Stimulated activated CD4-positive, alpha-beta T cell treated with anti-CD3 and anti-CD28 coated beads, Interleukin-2, amount 100 ng/mL, for 4 hours (primary cell): ENCODE results near the gene TRIM17.
A peak's percentile ranks its signal among the peaks of the same experiment; 100 is the strongest.

Experiments used
- DNase-seq: peaks from one replicate; pipeline ENCODE4 v3.0.0-alpha.2; 2020; ENCODE audit warnings: low read depth

TRIM17 gene

DNA sequence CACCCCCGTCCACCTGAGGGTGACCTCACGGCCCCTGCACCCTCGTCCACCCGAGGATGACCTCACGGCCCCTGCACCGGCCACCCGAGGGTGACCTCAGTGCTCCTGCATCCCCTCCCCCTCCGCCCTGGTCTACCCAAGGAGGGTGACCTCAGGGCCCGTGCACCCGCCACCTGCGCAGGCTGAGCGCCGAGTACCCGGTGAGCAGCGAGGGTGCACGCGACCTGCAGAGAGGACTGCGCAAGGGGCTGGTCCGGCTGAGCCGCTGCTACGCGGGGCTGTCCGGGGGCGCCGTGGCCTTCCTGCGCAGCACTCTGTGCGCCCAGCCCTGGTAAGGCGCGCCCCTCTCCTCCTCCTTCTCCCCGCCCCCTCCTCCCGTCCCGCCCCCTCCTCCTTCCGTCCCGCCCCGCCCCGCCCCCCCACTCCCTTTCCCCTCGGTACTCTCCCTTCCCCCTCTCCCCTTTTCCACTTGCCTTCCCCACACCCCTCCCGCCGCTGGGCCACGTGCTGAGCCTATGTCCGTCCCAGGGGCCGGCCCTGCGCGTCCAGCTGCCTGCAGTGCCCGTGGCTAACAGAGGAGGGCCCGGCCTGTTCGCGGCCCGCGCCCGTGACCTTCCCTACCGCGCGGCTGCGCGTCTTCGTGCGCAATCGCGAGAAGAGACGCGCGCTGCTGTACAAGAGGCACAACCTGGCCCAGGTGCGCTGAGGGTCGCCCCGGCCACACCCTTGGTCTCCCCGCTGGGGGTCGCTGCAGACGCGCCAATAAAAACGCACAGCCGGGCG is 38.4 kb downstream of the TRIM17 start:
- peak; percentile 16 for DNase-seq

DNA sequence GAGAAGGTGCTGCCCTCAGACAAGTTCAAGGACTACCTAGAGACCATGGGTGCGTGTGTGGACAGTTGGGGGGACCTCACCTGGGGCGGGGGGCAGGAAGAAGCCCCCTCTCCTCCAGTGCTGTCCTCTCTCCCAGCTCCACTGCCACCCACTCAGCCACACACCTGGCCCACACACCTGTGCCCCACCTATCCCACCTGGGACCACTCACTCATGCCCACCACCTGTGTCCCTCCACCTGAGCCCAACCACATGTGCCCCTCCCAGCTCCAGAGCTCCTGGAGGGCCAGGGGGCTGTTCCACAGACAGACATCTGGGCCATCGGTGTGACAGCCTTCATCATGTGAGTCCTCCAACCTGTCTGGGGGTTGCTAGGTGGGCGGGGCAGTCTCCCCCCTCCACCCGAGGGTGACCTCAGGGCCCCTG is 39.0 kb downstream of the TRIM17 start:
- no peak for DNase-seq

DNA sequence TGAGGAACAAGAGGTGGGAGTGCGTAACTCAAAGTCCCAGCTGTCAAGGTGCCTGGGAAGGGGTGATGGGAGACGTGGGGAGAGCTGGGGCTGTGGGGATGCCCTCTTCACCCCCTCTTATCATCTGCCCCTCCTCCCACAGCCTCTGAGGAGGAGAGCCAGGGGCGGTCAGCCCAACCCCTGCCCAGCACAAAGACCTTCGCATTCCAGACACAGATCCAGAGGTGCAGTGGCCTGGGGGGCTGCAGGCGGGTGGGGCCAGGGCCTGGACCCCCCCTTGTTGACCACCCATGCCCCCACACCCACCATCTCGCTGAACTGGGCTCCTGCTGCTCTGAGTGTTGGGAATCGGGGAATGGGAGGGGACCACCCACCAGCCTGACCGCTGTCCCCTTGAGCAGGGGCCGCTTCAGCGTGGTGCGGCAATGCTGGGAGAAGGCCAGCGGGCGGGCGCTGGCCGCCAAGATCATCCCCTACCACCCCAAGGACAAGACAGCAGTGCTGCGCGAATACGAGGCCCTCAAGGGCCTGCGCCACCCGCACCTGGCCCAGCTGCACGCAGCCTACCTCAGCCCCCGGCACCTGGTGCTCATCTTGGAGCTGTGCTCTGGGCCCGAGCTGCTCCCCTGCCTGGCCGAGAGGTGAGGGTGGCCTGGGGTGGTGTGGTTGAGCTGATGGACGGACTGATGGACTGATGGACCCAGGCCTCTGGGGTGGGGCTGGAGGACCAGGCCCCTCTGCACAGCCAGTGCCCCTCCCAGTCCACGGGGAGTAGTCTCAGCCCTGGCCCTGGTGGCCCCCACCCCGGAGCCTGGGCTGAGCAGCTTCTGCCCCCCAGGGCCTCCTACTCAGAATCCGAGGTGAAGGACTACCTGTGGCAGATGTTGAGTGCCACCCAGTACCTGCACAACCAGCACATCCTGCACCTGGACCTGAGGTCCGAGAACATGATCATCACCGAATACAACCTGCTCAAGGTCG is 39.7 kb downstream of the TRIM17 start:
- no peak for DNase-seq

DNA sequence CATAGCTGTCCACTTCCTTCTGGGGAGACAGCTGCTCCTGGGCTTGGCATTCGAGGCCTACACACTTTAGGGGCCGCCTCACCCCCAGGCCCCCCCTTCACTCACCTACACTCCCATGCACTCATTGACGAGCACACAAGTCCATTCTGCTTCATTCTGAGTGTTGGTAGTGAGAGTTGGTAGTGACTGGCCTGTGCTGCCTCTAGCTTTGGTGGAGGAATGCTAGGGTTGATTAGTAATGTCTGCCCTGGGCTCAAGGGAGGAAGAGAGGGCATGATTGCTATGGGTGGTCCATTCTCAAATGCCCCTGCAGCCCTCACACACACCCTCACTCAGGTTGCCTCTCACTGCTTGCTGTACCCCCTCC is 40.4 kb downstream of the TRIM17 start:
- no peak for DNase-seq

DNA sequence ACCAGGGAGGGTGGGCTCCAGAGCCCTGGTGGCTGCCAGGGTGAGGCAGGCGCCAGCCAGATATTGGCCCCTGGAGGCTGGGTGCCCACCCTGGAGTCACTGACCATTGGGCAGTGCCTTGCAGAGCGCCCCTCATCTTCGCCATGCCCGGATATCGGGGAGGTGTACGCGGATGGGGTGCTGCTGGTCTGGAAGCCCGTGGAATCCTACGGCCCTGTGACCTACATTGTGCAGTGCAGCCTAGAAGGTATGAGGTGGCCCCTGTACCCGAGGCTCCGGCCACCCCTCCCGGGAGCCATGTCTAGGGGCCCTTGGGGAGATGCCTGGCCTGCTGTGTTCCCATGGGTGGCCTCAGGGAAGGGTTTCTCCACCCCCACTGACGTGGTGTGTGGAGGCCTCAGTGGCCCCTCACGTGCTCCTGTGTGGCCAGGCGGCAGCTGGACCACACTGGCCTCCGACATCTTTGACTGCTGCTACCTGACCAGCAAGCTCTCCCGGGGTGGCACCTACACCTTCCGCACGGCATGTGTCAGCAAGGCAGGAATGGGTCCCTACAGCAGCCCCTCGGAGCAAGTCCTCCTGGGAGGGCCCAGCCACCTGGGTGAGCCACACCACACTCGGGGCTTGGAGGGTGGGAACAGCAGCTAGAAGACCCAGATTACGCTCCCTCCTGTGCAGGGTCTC is 40.9 kb downstream of the TRIM17 start:
- no peak for DNase-seq

DNA sequence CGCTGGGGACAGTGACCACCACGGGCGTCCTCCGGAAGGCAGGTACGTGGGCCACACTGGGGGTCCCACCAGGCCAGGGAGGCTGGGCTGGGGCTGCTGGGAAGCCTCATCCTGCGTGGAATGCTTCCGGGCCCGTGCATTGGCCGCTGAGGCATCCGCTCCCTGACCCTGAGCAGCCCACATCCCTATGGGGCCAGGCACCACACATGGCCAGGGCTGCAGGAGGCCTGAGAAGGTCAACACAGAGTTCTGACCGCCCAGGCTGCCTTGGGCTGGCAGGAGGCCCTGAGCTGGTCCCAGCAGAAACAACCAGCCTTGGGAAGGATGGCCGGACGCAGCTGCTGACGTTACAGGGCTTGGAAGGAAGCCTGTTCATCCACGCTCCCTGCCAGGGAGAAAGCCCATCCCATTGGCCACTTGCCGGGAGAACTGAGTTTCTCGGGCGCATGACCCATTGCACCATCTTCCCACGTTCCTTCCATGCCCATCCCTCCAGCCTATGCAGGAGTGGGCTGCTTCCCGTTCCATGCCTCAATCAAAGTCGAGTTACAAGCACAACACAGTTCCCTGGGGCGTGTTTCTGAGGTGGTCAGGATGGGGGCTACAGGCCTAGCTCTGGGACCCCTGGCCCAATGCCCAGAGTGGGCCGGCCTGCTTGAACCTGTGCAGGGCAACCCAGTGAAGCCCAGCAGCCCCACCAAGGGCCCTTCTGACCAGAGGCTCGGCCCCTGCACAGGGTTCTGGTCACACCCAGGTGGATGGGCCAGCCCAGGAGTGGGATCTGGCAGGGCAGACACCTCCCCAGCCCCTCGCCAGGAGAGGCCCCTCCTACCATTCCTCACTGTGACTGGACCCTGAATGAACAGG is 41.7 kb downstream of the TRIM17 start:
- DNase-seq: no peak

DNA sequence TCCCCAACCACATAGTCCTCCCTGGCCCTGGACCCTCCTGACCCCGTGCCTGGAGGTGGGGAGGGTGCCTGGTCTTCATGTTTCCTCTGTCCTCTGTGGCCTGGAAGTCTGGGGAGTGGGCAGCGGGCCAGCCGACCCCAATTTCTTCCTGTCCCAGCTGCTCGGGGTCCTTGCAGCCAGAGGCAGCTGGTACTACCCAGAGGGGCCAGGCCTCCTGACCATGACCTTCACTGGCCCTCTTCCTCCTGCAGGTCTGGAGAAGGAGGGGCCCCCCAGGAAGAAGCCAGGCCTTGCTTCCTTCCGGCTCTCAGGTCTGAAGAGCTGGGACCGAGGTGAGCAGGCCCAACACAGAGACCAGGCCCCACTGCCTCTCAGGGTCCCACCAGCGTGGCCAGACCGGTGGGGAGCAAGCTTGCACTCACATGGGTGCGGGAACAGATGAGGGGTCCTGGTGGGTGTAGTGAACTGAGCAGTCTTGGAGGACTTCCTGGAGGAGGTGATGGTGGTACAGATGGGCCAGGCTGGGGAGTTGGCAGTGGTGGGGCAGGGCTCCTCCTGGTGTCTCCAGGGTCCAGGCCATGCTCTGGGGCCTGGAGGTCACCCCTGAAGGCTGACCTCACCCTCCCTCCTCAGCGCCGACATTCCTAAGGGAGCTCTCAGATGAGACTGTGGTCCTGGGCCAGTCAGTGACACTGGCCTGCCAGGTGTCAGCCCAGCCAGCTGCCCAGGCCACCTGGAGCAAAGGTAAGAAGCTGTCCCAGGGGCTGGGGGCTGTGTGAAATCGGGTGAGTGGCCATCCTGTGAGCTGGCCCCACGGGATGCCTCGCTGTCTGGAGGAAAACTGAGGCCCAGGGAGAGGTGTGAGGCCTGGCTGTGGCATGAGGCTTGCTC is 42.7 kb downstream of the TRIM17 start:
- no peak for DNase-seq

DNA sequence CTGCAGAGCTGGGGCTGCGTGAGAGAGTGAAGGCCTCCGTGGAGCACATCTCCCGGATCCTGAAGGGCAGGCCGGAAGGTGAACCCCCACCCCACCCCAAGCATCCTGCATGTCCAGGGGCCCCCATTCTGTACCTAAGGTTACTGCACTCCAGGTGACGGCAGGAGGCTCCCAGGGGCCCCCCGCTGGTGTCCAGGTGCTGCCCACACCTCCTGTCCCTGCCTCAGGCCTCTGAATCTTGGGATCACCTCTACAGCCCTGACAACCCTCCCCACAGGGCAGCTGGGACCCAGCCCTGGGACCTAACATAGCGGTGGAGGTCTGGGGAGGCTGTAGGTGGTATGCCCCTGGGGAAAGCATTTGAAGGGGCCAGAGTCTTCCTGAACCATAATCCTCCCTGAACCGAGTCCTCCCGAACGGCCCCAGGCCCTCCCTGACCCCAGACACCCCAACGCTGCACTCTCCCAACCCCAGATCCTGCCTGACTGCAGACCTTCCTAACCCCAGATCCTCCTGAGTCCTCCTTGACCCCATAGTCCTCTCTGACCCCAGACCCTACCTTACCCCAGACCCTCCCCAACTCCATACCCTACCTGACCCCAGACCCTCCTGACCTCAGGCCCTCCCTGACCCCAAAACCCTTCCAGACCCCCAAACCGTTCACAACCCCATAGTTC is 43.5 kb downstream of the TRIM17 start:
- no peak for DNase-seq

DNA sequence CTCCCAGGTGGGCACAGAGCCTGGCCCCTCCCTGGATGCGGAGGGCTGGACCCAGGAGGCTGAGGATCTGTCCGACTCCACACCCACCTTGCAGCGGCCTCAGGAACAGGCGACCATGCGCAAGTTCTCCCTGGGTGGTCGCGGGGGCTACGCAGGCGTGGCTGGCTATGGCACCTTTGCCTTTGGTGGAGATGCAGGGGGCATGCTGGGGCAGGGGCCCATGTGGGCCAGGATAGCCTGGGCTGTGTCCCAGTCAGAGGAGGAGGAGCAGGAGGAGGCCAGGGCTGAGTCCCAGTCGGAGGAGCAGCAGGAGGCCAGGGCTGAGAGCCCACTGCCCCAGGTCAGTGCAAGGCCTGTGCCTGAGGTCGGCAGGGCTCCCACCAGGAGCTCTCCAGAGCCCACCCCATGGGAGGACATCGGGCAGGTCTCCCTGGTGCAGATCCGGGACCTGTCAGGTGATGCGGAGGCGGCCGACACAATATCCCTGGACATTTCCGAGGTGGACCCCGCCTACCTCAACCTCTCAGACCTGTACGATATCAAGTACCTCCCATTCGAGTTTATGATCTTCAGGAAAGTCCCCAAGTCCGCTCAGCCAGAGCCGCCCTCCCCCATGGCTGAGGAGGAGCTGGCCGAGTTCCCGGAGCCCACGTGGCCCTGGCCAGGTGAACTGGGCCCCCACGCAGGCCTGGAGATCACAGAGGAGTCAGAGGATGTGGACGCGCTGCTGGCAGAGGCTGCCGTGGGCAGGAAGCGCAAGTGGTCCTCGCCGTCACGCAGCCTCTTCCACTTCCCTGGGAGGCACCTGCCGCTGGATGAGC is 44.3 kb downstream of the TRIM17 start:
- DNase-seq: no peak

DNA sequence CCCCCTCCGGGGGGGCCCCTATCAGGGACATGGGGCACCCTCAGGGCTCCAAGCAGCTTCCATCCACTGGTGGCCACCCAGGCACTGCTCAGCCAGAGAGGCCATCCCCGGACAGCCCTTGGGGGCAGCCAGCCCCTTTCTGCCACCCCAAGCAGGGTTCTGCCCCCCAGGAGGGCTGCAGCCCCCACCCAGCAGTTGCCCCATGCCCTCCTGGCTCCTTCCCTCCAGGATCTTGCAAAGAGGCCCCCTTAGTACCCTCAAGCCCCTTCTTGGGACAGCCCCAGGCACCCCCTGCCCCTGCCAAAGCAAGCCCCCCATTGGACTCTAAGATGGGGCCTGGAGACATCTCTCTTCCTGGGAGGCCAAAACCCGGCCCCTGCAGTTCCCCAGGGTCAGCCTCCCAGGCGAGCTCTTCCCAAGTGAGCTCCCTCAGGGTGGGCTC is 44.9 kb downstream of the TRIM17 start:
- DNase-seq: no peak

DNA sequence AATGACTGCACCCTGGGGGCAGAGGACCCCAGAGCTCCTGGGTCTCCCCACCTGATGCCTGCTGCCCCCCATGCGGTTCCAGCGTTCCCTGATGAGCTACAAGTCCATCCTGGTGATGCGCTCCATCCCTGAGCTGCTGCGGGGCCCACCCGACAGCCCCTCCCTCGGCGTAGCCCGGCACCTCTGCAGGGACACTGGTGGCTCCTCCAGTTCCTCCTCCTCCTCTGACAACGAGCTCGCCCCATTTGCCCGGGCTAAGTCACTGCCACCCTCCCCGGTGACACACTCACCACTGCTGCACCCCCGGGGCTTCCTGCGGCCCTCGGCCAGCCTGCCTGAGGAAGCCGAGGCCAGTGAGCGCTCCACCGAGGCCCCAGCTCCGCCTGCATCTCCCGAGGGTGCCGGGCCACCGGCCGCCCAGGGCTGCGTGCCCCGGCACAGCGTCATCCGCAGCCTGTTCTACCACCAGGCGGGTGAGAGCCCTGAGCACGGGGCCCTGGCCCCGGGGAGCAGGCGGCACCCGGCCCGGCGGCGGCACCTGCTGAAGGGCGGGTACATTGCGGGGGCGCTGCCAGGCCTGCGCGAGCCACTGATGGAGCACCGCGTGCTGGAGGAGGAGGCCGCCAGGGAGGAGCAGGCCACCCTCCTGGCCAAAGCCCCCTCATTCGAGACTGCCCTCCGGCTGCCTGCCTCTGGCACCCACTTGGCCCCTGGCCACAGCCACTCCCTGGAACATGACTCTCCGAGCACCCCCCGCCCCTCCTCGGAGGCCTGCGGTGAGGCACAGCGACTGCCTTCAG is 45.5 kb downstream of the TRIM17 start:
- DNase-seq: no peak

DNA sequence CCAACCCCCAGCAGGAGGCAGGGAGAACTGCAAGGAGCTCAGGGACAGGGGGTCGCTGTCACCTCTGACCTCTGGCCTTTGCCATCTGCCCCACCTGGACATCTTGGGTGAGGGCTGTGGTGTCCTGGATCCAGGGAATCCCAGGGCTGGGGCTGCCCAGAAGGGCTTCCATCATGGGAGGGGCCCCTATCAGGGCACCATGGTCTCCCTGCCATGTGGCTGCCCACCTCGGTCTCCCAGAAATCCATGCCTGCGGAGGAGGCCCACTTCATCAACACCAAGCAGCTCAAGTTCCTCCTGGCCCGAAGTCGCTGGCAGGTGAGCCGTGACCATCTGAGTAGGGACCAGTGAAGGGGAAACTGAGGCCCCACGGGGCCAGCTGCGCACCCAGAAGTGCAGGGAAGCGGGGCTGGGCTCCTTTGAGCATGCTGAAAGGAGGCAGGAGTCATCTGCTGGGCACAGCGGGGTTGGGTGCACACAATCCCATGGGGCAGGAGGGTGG is 46.2 kb downstream of the TRIM17 start:
- no peak for DNase-seq

DNA sequence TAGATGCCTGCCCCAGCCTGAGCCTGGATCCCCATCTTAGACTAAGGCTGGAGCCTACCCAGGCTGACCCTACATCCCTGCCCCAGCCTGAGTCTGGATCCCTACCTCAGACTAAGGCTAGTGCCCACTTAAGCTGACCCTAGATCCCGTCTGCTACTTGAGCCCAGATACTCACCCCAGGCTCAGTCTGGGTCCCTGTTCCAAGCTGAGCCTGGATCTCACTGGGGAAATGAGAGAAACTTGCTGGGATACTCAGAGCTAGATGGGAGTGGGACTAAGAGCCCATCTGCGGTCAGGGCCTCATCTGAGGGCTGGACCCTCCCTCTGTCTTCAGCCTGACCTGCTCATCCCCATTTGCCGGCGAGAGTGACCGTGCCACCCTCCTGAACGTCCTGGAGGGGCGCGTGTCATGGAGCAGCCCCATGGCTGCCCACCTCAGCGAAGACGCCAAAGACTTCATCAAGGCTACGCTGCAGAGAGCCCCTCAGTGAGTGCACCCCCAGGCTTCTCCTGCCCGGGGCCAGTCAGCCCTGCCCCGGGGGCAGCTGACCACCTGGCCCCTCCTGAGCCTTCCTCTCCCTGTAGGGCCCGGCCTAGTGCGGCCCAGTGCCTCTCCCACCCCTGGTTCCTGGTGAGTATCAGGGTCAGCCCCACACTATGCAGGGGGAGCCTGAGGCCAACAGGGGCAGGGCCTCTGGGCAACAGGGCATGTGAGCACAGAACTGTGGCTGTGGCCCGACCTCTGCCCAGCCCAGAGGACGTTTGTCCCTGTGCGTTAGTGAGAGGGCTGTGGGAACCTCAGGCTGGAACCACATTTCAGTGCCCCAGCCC is 46.8 kb downstream of the TRIM17 start:
- no peak for DNase-seq

DNA sequence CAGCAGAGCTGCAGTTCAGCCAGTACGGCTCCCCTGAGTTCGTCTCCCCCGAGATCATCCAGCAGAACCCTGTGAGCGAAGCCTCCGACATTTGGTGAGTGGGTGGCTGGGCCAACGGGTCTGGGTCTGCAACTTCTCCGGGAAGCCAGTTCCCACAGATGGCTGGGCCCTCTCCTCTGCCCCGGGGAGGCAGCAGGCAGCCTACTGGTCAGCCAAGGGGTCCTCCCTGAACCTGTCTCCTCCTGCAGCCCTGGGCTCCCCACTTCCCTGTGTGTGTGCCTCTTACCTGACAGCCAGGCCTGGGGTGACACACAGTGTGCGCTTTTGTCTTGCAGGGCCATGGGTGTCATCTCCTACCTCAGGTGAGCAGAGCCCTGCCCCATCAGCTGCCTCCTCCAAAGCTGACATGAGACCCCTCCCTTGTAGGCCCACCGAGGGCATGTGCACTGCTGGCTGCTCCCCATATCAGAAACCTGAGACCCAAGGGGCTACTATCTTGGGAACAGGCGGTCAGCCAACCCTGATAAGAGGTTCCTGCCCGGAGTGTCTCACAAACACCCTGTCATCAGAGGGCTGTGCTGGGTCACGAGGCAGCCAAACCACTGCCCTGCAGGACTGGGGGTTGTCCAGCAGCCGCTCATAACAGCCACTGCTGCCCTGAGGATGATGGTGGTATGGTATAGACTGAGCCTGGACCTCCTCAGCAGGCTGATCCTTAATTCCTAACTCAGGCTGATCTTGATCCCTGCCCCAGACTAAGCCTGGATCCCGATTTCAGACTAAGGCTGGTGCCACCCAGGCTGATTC is 47.7 kb downstream of the TRIM17 start:
- no peak for DNase-seq

DNA sequence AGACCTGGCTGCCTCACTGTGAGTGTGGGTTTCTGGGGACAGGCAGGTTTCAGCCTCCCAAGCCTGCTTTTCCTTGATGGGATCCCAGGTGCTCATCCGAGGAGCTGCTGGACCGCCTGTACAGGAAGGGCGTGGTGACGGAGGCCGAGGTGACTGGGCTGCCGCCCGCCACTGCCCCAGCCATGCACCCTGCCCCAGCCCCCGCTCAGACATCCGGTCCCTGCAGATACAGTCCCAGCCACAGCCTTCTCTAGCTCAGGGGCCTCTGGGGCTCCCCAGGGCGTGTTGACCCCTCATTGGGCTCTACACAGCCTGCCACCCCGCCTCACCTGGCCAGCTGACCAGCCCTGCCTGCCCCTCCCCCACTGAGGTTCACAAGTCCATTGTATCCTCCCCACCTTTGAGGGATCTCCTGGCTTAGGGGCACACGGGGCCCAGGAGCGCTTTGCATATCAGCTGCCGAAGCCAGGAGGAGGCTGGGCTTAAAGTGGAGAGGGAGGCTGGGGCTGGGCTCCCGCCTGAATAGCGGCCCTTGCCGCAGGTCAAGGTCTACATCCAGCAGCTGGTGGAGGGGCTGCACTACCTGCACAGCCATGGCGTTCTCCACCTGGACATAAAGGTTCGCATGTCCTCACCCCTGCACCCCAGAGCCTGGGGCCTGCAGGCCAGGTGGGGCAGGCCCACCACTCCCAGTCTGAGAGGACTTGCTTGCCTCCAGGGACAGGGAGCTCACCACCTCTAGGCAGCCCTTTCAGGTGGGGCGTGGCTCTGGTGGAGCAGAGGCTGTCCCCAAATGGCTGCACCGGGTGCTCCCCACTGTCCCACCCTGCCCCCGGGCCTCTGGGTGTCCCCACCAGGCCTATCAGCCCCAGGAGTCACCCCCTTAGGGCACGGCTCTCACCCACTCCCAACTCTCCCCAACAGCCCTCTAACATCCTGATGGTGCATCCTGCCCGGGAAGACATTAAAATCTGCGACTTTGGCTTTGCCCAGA is 48.6 kb downstream of the TRIM17 start:
- DNase-seq: no peak
